Dermis blood vessel endothelial cell (primary cell): ENCODE results near the gene ACTL6B. TPM values are rescaled to one million over a fixed set of nuclear protein-coding genes. Genes with fewer than 3 reads are reported as not detected.
A peak's percentile ranks its signal among the peaks of the same experiment; 100 is the strongest.
"Not testable (repeated sequence)": the region's sequence is repeated elsewhere in the genome, so short reads cannot be mapped to it uniquely, and the experiment has no call there.

Source experiments
- DNase-seq: peaks from one replicate; pipeline ENCODE4 v3.0.0; 2010
- total RNA-seq: library from RNA; depleted of rRNA; stranded (reverse); fragments of >200 nt; gene quantifications from 2 replicates; pipeline ENCODE4 v1.2.3, GENCODE V29; 2014

The ACTL6B gene
- total RNA-seq, 1 donor from 2014 or later = not detected

DNA sequence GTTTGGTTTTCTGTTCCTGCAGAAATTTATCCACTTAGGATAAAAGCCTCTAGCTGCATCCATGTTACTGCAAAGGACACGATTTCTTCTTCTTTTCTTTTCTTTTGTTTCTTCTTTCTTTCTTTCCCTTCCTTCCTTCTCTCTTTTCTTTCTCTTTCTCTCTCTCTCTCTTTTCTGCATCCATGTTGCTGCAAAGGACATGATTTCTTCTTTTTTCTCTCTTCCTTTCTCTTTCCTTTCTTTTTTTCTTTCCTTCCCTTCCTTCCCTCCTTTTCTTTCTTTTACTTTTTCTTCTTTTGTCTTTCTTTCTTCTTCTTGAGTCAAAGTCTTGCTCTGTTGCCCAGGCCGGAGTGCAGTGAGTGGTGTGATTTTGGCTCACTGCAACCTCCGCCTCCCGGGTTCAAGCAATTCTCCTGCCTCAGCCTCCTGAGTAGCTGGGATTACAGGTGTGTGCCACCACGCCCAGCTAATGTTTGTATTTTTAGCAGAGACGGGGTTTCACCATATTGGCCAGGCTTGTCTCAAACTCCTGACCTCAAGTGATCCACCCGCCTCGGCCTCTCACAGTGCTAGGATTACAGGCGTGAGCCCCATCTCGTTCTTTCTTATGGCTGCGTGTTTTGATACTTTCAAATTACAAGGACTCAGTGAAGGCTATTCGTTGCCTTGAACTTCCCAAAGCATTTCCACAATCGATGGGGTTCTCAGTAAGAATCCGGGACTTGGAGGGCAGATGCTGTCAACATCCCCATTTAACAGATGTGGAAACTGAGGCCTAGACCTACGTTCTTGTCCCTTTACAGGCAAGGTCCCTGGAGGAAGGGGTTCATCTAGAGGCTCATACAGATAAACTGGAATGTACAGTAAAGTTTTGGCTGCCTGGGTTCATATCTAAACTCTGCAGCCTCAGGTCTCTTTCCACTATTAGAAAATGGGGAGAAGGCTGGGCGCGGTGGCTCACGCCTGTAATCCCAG lies 15.4 kb upstream of the ACTL6B start:
- DNase-seq = no peak

DNA sequence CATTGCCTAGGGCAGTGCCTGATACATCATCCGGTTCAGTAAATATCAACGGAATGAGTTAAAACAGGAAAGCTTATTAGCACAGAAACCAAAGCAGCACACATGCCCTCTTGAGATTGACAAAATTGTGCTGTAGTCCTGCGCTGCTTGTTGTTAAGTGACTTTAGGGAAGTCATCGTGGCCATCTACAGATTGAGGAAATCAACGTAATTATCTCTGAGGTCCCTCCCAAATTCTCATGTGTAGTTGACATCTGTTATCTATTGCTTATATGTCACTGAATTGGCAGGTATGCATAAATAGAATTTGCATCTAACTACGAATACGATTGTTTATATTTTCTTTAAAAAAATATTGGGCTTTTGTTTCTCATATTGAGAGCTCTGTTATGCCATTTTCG lies 13.8 kb upstream of the ACTL6B start:
- DNase-seq = no peak

GRCh38 chr7:100669106-100669505 lies 12.9 kb upstream of the ACTL6B start:
- not testable (repeated sequence) for DNase-seq

DNA sequence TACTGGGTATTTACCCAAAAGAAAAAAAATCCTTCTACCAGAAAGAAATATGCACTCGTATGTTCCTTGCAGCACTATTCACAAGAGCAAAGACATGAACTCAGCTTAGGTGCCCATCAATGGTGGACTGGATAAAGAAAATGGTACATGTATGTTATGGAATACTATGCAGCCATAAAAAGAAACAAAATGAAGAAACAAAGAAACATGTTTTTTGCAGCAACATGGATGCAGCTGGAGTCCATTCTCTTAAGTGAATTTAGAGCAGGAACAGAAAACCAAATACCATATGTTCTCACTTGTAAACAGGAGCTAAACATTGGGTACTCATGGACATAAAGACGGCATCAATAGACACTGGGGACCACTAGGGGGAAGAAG lies 11.8 kb upstream of the ACTL6B start:
- DNase-seq = no peak

DNA sequence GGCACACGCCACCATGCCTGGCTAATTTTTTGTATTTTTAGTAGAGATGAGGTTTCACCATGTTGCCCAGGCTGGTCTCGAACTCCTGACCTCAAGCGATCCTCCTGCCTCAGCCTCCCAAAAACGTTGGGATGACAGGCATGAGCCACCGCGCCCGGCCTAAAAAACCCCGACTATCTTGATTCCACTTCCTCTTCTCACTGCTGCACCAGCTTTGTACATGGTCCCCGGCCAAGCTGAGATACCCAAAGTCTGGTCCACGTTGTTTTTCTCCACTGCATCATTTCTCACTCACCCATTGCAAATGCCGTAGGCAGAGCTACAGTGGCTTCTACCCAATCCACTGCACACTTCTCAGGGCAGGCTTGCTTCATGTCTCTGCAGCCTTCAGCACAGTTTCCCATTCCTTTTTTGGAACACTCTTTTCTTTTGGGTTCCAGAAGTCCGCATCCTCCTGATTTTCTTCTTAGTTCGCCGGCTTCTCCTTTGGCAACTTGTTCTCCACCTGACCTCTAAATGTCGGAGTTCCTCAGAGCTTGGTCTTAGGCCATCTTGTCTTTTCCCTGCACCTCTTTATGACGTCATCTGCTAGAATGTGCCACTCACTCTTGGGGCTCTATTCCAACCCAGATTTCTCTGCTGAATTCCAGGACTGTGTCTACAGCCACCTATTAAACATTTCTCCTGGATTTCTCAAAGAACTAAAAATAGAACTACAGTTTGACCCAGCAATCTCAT lies 11.3 kb upstream of the ACTL6B start:
- no peak for DNase-seq

DNA sequence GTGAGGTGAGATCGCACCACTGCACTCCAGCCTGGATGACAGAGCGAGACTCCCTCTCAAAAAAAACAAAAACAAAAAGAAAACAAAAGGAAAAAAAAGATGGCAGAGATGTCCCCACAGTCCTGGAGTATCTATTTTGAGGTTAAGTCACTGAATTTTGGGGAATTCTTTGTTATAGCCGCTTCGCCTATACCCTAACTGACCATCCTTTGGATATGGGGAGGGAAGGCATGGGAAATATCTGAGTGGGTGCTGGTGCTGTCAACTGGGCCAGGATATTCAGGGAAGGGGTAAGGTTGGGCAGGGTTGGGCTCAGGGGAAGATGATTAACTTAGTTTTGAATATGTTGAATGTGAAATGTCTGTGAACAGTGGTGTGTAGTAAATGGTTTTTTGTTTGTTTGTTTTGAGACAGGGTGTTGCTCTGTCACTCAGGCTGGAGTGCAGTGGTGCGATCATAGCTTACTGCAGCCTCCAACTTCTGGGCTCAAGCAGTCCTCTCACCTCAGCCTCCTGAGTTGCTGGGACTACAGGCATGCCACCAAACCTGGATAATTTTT lies 9.0 kb upstream of the ACTL6B start:
- DNase-seq = no peak

GRCh38 chr7:100662194-100662776 lies 6.0 kb upstream of the ACTL6B start:
- DNase-seq = not testable (repeated sequence)

DNA sequence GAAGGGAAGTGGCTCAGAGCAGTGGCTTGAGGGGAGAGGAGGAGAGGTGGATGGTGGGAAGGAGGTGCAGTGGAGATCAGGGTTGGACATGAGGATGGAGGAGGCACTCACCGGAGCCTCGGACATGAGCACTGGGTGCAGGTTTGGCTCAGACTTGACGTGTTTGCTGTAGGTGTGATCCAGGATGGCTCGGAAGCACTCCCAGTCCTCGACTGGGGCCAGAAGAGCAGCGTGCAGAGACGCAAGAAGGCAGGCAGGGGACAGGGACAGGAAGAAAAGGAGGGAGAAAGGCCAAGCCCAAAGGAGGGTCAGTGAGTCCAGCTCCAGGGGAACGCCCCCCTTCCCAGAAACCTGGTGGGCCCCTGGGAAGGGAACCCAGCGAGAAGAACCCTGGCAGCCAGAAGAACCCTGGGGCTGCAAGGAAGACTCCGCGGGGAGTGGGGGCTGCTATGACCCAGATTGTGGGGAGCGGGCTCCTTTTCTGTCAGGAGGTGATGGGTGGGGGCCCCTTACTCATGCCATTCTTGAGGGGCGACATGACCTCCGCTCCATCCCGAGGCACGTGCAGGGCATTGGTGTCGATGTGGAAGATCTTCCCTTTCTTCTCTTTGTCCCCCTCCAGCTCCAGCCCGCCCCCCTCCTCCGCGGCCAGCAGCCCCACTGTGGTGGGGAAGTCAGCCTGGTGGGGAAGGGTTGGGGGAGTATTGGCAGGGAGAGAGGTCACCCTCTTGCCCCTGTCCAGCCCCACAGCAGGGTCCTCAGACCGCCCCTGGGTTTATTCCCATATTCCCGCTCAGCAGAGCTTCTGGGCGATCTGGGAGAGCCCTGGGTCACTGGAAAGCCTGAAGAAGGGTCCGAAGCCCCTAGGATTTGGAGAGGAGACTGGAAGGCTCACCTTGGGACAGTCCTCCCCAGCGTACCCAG lies 1.1 kb downstream of the ACTL6B start:
- DNase-seq = no peak

DNA sequence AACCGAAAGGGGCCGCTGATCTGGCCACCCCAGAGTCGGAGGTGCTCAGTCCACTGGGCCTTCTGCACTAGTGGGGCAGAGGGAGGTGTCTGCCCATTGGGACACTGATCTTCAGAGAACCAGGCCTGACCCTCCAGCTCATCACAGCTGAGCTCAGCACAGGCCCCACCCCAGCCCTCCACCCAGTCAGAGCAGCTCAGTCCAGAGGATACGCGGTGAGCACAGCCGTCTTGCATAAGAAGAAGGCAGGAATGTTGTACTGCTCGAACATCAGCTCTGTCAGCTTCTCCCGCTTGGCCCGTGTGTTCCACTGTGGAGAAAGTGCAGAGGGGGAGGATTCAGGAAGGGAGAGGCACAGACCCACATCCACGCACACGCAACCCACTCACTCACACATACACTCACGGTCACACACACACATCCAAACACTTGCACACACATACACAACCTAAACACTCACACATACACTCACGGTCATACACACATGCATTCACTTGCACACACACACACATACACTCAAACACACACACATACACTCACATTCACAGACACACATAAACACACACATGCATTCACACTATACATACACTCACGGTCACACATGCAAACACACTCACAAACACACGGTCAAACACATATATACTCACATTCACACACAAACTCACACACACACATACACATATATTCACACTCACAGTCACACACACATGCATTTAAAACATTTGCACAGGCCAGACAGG lies 6.3 kb downstream of the ACTL6B start:
- DNase-seq = no peak

- DNase-seq = no peak
Measured at GRCh38 chr7:100642534-100642907, 13.7 kb downstream of the ACTL6B start.

GRCh38 chr7:100641860-100642533 lies 14.3 kb downstream of the ACTL6B start:
- DNase-seq = no peak

DNA sequence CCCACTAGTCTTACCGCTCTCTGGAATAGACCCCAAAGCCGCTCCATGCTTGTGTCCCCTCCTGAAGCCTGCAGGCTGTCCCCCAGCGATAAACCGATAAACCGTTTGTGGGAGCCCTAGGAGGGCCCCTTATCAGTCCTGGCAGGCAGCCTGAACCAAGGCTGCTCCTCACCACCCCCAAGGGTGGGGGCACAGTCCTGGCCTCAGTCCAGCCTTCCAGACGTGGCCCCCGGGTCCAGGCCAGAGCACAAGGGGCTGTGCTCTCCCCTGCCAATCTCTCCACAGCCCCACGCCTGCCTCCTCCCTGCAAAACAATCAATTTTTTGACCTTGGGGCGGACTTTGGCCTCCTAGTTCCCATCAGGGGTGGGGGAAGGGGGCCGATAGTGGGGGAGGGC lies 14.8 kb downstream of the ACTL6B start, which contains the start of gene TFR2:
TFR2 (minus strand) TSS at position 90 of the 397 bp plus-strand sequence; CDS start at position 47, 43 bp downstream.
- no peak for DNase-seq

DNA sequence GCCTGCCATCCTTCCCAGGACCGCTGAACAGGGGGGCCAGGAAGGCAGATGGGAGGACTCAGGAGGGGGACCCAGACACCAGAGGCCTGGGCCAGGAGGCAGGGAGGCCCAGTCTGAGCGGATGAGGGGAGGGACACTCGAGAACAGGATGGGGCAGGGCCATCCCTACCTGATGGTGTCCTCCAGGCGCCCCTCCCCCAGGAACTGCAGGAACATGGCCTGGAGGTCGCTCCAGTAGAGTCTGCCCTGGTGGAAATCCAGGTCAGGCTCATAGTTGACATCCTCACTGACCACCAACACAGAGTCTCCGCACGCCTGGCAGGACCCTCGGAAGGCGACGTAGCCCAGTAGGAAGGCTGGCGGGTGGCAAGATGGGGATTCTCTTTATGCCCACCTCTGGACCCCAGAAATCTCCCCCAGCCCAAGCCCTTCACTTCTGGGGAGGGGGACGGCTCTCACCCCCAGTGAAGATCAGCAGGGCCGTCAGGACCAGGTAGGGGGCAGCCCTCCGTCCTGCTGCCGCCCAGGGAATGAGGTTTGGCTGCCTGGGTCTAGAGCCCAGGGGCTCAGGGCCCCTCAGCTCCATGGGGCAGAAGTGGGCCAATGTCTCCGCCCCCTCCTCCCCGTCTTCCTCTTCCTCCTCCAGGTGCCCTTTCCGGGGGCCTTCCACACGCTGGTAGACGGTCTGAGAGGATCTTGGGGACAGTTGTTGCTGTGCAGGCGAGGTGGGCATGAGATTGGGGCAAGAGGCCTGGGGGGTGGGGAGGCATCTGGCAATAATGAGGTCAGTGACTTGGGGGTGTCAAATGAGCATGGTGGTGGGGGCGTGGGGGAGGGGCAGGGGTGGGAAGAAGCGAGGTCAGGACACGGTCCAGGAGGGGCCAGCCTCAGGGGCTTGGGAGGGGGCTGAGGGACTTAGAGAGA lies 15.5 kb downstream of the ACTL6B start:
- DNase-seq = no peak

- no peak for DNase-seq
Measured at GRCh38 chr7:100639995-100640516, 16.2 kb downstream of the ACTL6B start.

GRCh38 chr7:100632951-100633717 lies 23.1 kb downstream of the ACTL6B start:
- peak; percentile 28 for DNase-seq

GRCh38 chr7:100630066-100630465 lies 26.2 kb downstream of the ACTL6B start:
- no peak for DNase-seq

DNA sequence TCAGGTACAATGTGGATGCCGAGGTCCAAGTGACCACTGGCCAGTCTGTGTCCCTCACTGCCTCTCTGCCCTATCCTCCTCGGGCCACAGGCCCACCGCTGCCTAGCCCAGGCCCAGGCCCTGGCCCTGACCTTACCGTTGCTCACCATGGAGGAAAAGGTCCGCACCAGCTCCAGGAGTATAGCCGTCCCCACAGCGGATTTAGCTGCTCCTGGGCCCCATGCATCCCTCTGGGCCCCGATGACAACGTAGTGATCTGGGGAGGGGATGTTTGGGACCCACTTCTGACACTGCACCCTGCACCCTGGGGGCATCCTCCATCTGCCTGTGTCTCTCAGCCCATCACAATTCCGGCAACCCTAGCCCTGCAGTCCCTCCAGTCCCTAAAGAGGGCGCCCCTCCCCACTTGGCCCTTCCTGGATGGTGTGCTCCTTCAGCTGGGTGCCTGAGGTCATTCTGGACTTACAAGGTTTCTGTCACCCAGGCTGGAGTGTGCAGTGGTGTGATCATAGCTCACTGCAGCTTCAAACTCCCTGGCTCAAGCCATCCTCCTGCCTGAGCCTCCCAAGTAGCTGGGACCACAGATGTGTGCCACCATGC lies 27.0 kb downstream of the ACTL6B start:
- DNase-seq = peak; percentile 48

DNA sequence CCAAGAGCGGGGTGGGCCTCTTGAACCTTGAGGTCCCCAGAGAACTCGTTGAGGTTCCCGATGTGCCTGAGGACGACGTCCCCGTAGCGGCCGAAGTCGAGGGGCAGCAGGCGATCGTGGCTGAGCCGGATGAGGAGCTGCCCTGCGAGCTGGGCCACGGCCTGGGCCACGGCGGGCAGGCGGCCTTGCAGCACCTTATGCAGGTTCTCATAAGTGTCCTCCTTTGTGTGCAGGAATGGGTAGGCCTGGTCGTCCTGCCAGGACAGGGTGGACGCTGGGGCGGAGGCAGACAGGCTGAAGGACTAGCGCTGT lies 29.1 kb downstream of the ACTL6B start:
- DNase-seq = no peak
